ENCODE measurements around the gene SAP25.

DNA sequence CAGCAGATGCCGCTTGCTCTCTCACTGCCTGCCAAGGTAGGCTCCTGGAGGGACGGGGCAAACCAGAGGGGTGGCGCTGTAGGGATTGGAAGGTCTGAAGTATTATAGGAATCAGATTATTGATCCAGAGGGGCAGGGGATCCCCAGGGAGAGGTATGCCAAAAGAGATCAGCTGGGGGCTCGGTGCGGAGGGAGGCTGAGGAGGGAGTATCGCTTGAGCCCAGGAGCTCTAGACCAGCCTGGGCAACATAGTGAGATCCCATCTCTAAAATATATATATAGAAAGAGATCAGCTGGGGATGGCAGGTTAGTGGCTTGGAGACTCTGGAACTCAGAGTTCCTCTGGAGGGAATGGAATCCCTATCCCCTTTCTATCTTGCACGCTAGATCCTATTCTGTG, 21.5 kb upstream of the SAP25 start:
- TF ChIP-seq, protein P1, sequence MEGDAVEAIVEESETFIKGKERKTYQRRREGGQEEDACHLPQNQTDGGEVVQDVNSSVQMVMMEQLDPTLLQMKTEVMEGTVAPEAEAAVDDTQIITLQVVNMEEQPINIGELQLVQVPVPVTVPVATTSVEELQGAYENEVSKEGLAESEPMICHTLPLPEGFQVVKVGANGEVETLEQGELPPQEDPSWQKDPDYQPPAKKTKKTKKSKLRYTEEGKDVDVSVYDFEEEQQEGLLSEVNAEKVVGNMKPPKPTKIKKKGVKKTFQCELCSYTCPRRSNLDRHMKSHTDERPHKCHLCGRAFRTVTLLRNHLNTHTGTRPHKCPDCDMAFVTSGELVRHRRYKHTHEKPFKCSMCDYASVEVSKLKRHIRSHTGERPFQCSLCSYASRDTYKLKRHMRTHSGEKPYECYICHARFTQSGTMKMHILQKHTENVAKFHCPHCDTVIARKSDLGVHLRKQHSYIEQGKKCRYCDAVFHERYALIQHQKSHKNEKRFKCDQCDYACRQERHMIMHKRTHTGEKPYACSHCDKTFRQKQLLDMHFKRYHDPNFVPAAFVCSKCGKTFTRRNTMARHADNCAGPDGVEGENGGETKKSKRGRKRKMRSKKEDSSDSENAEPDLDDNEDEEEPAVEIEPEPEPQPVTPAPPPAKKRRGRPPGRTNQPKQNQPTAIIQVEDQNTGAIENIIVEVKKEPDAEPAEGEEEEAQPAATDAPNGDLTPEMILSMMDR (IDR thresholded peaks at IDR 0.05) = no peak
- no peak for TF ChIP-seq POLR2A (IDR thresholded peaks at IDR 0.05)
- TF ChIP-seq EP300 (IDR thresholded peaks at IDR 0.05; ENCODE audit: low read depth) = no peak

Measured in transverse colon (tissue), 3 donors.